ENCODE data around the gene CDK5RAP3.
A peak's percentile ranks its signal among the peaks of the same experiment; 100 is the strongest.
"Not testable (repeated sequence)": the region's sequence is repeated elsewhere in the genome, so short reads cannot be mapped to it uniquely, and the experiment has no call there.

Gene CDK5RAP3

GRCh38 chr17:47970725-47971499, at the start of gene CDK5RAP3:
CDK5RAP3 (plus strand) TSS chr17:47971113; CDS start chr17:47971147, 34 bp downstream.
- H3K36me3 Mint-ChIP-seq: peaks cover 4% of the 10 kb centered on the region
- H3K4me1 Mint-ChIP-seq: peaks cover 18% of the 10 kb centered on the region
- H3K4me3 Mint-ChIP-seq: peak within 1 kb of the TSS; percentile 97
- H3K9me3 Mint-ChIP-seq: no peaks in the 10 kb centered on the region
- H3K27ac Mint-ChIP-seq: peak within 1 kb of the TSS; percentile 97
- no peaks in the 10 kb centered on the region for H3K27me3 Mint-ChIP-seq

GRCh38 chr17:47924785-47925677, 45.9 kb upstream of the CDK5RAP3 start:
- Mint-ChIP-seq H3K36me3 (peaks cover 10% of the 10 kb centered on the region), H3K4me1 (no peaks in the 10 kb centered on the region), H3K4me3 (no peak overlapping the region), H3K27me3 (no peaks in the 10 kb centered on the region), H3K9me3 (no peaks in the 10 kb centered on the region), H3K27ac (no peak overlapping the region)

GRCh38 chr17:47925678-47925988, 45.3 kb upstream of the CDK5RAP3 start:
- no peak overlapping the region for H3K4me3 Mint-ChIP-seq
- H3K4me1 Mint-ChIP-seq: no peaks in the 10 kb centered on the region
- H3K9me3 Mint-ChIP-seq: no peaks in the 10 kb centered on the region
- H3K36me3 Mint-ChIP-seq: peaks cover 12% of the 10 kb centered on the region
- H3K27ac Mint-ChIP-seq: no peak overlapping the region
- no peaks in the 10 kb centered on the region for H3K27me3 Mint-ChIP-seq

- Mint-ChIP-seq H3K4me3 (no peak overlapping the region), H3K27me3 (no peaks in the 10 kb centered on the region), H3K9me3 (no peaks in the 10 kb centered on the region), H3K36me3 (peaks cover 9% of the 10 kb centered on the region), H3K4me1 (no peaks in the 10 kb centered on the region), H3K27ac (peak overlapping the region; percentile 60)
These were observed 43.0 kb upstream of the CDK5RAP3 start for GRCh38 chr17:47927821-47928400.

GRCh38 chr17:47928415-47928814, 42.5 kb upstream of the CDK5RAP3 start:
- H3K27me3 Mint-ChIP-seq: no peaks in the 10 kb centered on the region
- H3K27ac Mint-ChIP-seq: peak overlapping the region; percentile 60
- H3K4me1 Mint-ChIP-seq: no peaks in the 10 kb centered on the region
- peaks cover 10% of the 10 kb centered on the region for H3K36me3 Mint-ChIP-seq
- no peaks in the 10 kb centered on the region for H3K9me3 Mint-ChIP-seq
- no peak overlapping the region for H3K4me3 Mint-ChIP-seq

GRCh38 chr17:47929218-47930000, 41.5 kb upstream of the CDK5RAP3 start:
- H3K9me3 Mint-ChIP-seq: no peaks in the 10 kb centered on the region
- H3K4me1 Mint-ChIP-seq: no peaks in the 10 kb centered on the region
- no peak overlapping the region for H3K4me3 Mint-ChIP-seq
- H3K27ac Mint-ChIP-seq: no peak overlapping the region
- no peaks in the 10 kb centered on the region for H3K27me3 Mint-ChIP-seq
- peaks cover 10% of the 10 kb centered on the region for H3K36me3 Mint-ChIP-seq

- no peak overlapping the region for H3K4me3 Mint-ChIP-seq
- H3K27ac Mint-ChIP-seq: no peak overlapping the region
- H3K36me3 Mint-ChIP-seq: peaks cover 7% of the 10 kb centered on the region
- H3K9me3 Mint-ChIP-seq: no peaks in the 10 kb centered on the region
- no peaks in the 10 kb centered on the region for H3K27me3 Mint-ChIP-seq
- H3K4me1 Mint-ChIP-seq: no peaks in the 10 kb centered on the region
These were observed 39.1 kb upstream of the CDK5RAP3 start for GRCh38 chr17:47931848-47932247.

GRCh38 chr17:47934856-47935255, 36.1 kb upstream of the CDK5RAP3 start:
- no peaks in the 10 kb centered on the region for H3K4me1 Mint-ChIP-seq
- H3K36me3 Mint-ChIP-seq: peaks cover 3% of the 10 kb centered on the region
- H3K27me3 Mint-ChIP-seq: no peaks in the 10 kb centered on the region
- no peak overlapping the region for H3K4me3 Mint-ChIP-seq
- no peaks in the 10 kb centered on the region for H3K9me3 Mint-ChIP-seq
- H3K27ac Mint-ChIP-seq: no peak overlapping the region

- H3K4me1 Mint-ChIP-seq, H3K36me3 Mint-ChIP-seq, H3K9me3 Mint-ChIP-seq, H3K27me3 Mint-ChIP-seq, H3K4me3 Mint-ChIP-seq, H3K27ac Mint-ChIP-seq: not testable (repeated sequence)
These were observed 35.4 kb upstream of the CDK5RAP3 start for GRCh38 chr17:47935468-47935867.

GRCh38 chr17:47935961-47936360, 35.0 kb upstream of the CDK5RAP3 start:
- Mint-ChIP-seq H3K27ac (no peak overlapping the region), H3K4me3 (no peak overlapping the region), H3K27me3 (no peaks in the 10 kb centered on the region), H3K4me1 (peaks cover 3% of the 10 kb centered on the region), H3K9me3 (no peaks in the 10 kb centered on the region), H3K36me3 (peaks cover 1% of the 10 kb centered on the region)

GRCh38 chr17:47937941-47938340, 33.0 kb upstream of the CDK5RAP3 start:
- Mint-ChIP-seq H3K36me3 (peaks cover 3% of the 10 kb centered on the region), H3K4me3 (no peak overlapping the region), H3K27me3 (no peaks in the 10 kb centered on the region), H3K27ac (no peak overlapping the region), H3K9me3 (no peaks in the 10 kb centered on the region), H3K4me1 (peaks cover 19% of the 10 kb centered on the region)

- H3K36me3 Mint-ChIP-seq: peaks cover 10% of the 10 kb centered on the region
- peak within 1 kb of the TSS; percentile 96 for H3K27ac Mint-ChIP-seq
- H3K27me3 Mint-ChIP-seq: no peaks in the 10 kb centered on the region
- peaks cover 47% of the 10 kb centered on the region for H3K4me1 Mint-ChIP-seq
- H3K9me3 Mint-ChIP-seq: no peaks in the 10 kb centered on the region
- H3K4me3 Mint-ChIP-seq: peak within 1 kb of the TSS; percentile 95
These were observed 29.4 kb upstream of the CDK5RAP3 start, which contains the start of gene PNPO for GRCh38 chr17:47941246-47942095. PNPO (plus strand) TSS chr17:47941571; CDS start chr17:47941676, 105 bp downstream.

GRCh38 chr17:47942096-47942510, 28.8 kb upstream of the CDK5RAP3 start:
- peaks cover 53% of the 10 kb centered on the region for H3K4me1 Mint-ChIP-seq
- no peaks in the 10 kb centered on the region for H3K27me3 Mint-ChIP-seq
- H3K27ac Mint-ChIP-seq: peak overlapping the region; percentile 87
- H3K36me3 Mint-ChIP-seq: peaks cover 10% of the 10 kb centered on the region
- peak overlapping the region; percentile 95 for H3K4me3 Mint-ChIP-seq
- no peaks in the 10 kb centered on the region for H3K9me3 Mint-ChIP-seq

- Mint-ChIP-seq H3K4me1 (peaks cover 57% of the 10 kb centered on the region), H3K36me3 (peaks cover 11% of the 10 kb centered on the region), H3K27ac (peak overlapping the region; percentile 87)
These were observed 28.3 kb upstream of the CDK5RAP3 start for GRCh38 chr17:47942568-47942967.

More at GRCh38 chr17:47942568-47942967, 28.3 kb upstream of the CDK5RAP3 start:
- Mint-ChIP-seq H3K4me3 (peak overlapping the region; percentile 95), H3K9me3 (no peaks in the 10 kb centered on the region), H3K27me3 (no peaks in the 10 kb centered on the region)
